ENCODE results near the gene SMOC1. TPM values are rescaled to one million over a fixed set of nuclear protein-coding genes. Genes with fewer than 3 reads are reported as not detected.

The SMOC1 gene
- total RNA-seq, 1 experiment from 2014 or later, result not detected

GRCh38 chr14:69924201-69924600, 45.0 kb downstream of the SMOC1 start:
- no peaks in the 10 kb centered on the region for H3K36me3 ChIP-seq (ENCODE audit: low read depth, low read length)
- POLR2A ChIA-PET (ENCODE audit: unreplicated experiment), result no interaction called here
- no peak for ATAC-seq

GRCh38 chr14:69928111-69928523, 48.9 kb downstream of the SMOC1 start:
- Histone ChIP-seq H3K9me3 (ENCODE audit: low read length) (no peaks in the 10 kb centered on the region), H3K4me2 (ENCODE audit: low read length) (no peak overlapping the region), H3K27me3 (ENCODE audit: low read length) (peaks cover 94% of the 10 kb centered on the region), H2AFZ (ENCODE audit: low read length) (no peak overlapping the region), H3K9me2 (replicated peaks; ENCODE audit: low read length) (no peaks in the 10 kb centered on the region), H3K79me2 (ENCODE audit: low read length) (no peaks in the 10 kb centered on the region), H3K27ac (ENCODE audit: low read length) (no peak overlapping the region), H3K4me1 (ENCODE audit: insufficient read depth, low read length) (no peaks in the 10 kb centered on the region), H3K4me3 (ENCODE audit: low read length) (no peak overlapping the region), H4K20me1 (ENCODE audit: low read length) (no peaks in the 10 kb centered on the region), H3K9ac (ENCODE audit: low read length) (no peak overlapping the region), H3K36me3 (ENCODE audit: low read depth, low read length) (no peaks in the 10 kb centered on the region), H3F3A (ENCODE audit: low read length, unreplicated experiment) (no peaks in the 10 kb centered on the region)
- DNase-seq (no peak), ATAC-seq (no peak; the same call in 1 of the 2 replicates)
- ChIA-PET CTCF (no interaction called here), POLR2A (ENCODE audit: unreplicated experiment) (no interaction called here)
- no TSS peak for BruUV-seq (replicated peaks)
- intact Hi-C loops (cut with micrococcal nuclease), result no loop called here
- TF ChIP-seq EZH2phosphoT487 (IDR thresholded peaks at IDR 0.05; ENCODE audit: borderline replicate concordance, low read length) (no peak), CTCF (conservative IDR thresholded peaks at IDR 0.05; ENCODE audit: low read depth, low read length) (no peak), EZH2 (IDR thresholded peaks at IDR 0.05; ENCODE audit: low read length, unreplicated experiment) (no peak)

More at GRCh38 chr14:69924201-69924600, 45.0 kb downstream of the SMOC1 start:
- no peak for DNase-seq
- CTCF ChIA-PET, result no interaction called here
- peaks cover 90% of the 10 kb centered on the region for H3K27me3 ChIP-seq (ENCODE audit: low read length)
- H3K9me3 ChIP-seq (ENCODE audit: low read length), result no peaks in the 10 kb centered on the region
- intact Hi-C loops (cut with micrococcal nuclease), result no loop called here
- no peak overlapping the region for H3K27ac ChIP-seq (ENCODE audit: low read length)
- no peak overlapping the region for H2AFZ ChIP-seq (ENCODE audit: low read length)
- BruUV-seq (replicated peaks), result no TSS peak
- no peaks in the 10 kb centered on the region for H3K4me1 ChIP-seq (ENCODE audit: insufficient read depth, low read length)
- H4K20me1 ChIP-seq (ENCODE audit: low read length), result no peaks in the 10 kb centered on the region
- no peaks in the 10 kb centered on the region for H3K9me2 ChIP-seq (replicated peaks; ENCODE audit: low read length)
- H3F3A ChIP-seq (ENCODE audit: low read length, unreplicated experiment), result no peaks in the 10 kb centered on the region
- TF ChIP-seq EZH2phosphoT487 (IDR thresholded peaks at IDR 0.05; ENCODE audit: borderline replicate concordance, low read length), result no peak
- no peak for TF ChIP-seq EZH2 (IDR thresholded peaks at IDR 0.05; ENCODE audit: low read length, unreplicated experiment)
- no peak for TF ChIP-seq CTCF (conservative IDR thresholded peaks at IDR 0.05; ENCODE audit: low read depth, low read length)
- no peak overlapping the region for H3K4me2 ChIP-seq (ENCODE audit: low read length)
- H3K4me3 ChIP-seq (ENCODE audit: low read length), result no peak overlapping the region
- no peaks in the 10 kb centered on the region for H3K79me2 ChIP-seq (ENCODE audit: low read length)
- no peak overlapping the region for H3K9ac ChIP-seq (ENCODE audit: low read length)

GRCh38 chr14:69930780-69931379, 51.7 kb downstream of the SMOC1 start:
- H3F3A ChIP-seq (ENCODE audit: low read length, unreplicated experiment), result no peaks in the 10 kb centered on the region
- no peak overlapping the region for H3K4me2 ChIP-seq (ENCODE audit: low read length)
- no peaks in the 10 kb centered on the region for H3K9me3 ChIP-seq (ENCODE audit: low read length)
- H2AFZ ChIP-seq (ENCODE audit: low read length), result no peak overlapping the region
- H3K27ac ChIP-seq (ENCODE audit: low read length), result no peak overlapping the region
- ATAC-seq (no peak), DNase-seq (no peak)
- H3K27me3 ChIP-seq (ENCODE audit: low read length), result peaks cover 100% of the 10 kb centered on the region
- ChIA-PET CTCF (no interaction called here), POLR2A (ENCODE audit: unreplicated experiment) (no interaction called here)
- BruUV-seq (replicated peaks), result no TSS peak
- H4K20me1 ChIP-seq (ENCODE audit: low read length), result no peaks in the 10 kb centered on the region
- no peaks in the 10 kb centered on the region for H3K36me3 ChIP-seq (ENCODE audit: low read depth, low read length)
- no peaks in the 10 kb centered on the region for H3K79me2 ChIP-seq (ENCODE audit: low read length)
- intact Hi-C loops (cut with micrococcal nuclease), result no loop called here
- no peaks in the 10 kb centered on the region for H3K4me1 ChIP-seq (ENCODE audit: insufficient read depth, low read length)
- TF ChIP-seq EZH2 (IDR thresholded peaks at IDR 0.05; ENCODE audit: low read length, unreplicated experiment), result no peak
- no peak for TF ChIP-seq EZH2phosphoT487 (IDR thresholded peaks at IDR 0.05; ENCODE audit: borderline replicate concordance, low read length)
- no peaks in the 10 kb centered on the region for H3K9me2 ChIP-seq (replicated peaks; ENCODE audit: low read length)
- H3K4me3 ChIP-seq (ENCODE audit: low read length), result no peak overlapping the region
- H3K9ac ChIP-seq (ENCODE audit: low read length), result no peak overlapping the region

Data from PC-3 (cell line).